DND-41 (cell line): ENCODE results near the gene PIH1D1.

Experiments used
- CTCF ChIP-seq: IDR thresholded peaks from 2 replicates; pipeline ENCODE4 v1.5.1; 2012; ENCODE audit warnings: borderline replicate concordance, low read length, moderate library complexity, mild to moderate bottlenecking; ENCODE audit not compliant: poor library complexity, severe bottlenecking; ENCODE audit errors: extremely low read depth
- EZH2 ChIP-seq: IDR thresholded peaks from 3 replicates; pipeline ENCODE4 v1.6.1; 2012; ENCODE audit warnings: borderline replicate concordance, low read depth, mild to moderate bottlenecking, moderate library complexity, low read length, inconsistent platforms; ENCODE audit not compliant: severe bottlenecking

GRCh38 chr19:49481020-49481683 is 29.5 kb upstream of the PIH1D1 start:
- no peak for TF ChIP-seq CTCF
- TF ChIP-seq EZH2: no peak
